ENCODE results near the gene MS4A14. TPM values are rescaled to one million over a fixed set of nuclear protein-coding genes. Genes with fewer than 3 reads are reported as not detected.

MS4A14 gene
- polyA plus RNA-seq, 12 donors = 0.16 to 0.94 (median 0.44) TPM; not detected in 2

Other genes with a start within 250 kb of the MS4A14 start
- 10 to 100 TPM in 11 of 12 donors, not detected in 1; 12.5 to 37.5 (median 26.6) TPM for gene MS4A6A, start 213.4 kb upstream of the MS4A14 start, polyA plus RNA-seq (ENCODE audit: insufficient read length in 12 of 12)
- gene MS4A4E, start 153.3 kb upstream of the MS4A14 start, polyA plus RNA-seq (ENCODE audit: insufficient read length in 12 of 12) = 1 to 10 TPM in 8 of 12 donors, under 1 TPM in 2, not detected in 2; 0.76 to 2.6 (median 1.4) TPM
- gene MS4A4A, start 115.8 kb upstream of the MS4A14 start, polyA plus RNA-seq (ENCODE audit: insufficient read length in 12 of 12) = 10 to 100 TPM in 7 of 12 donors, 1 to 10 TPM in 3, not detected in 2; 5.6 to 18.5 (median 13.1) TPM
- gene MS4A6E, start 69.2 kb upstream of the MS4A14 start, polyA plus RNA-seq (ENCODE audit: insufficient read length in 12 of 12) = not detected
- gene MS4A7, start 17.9 kb upstream of the MS4A14 start, polyA plus RNA-seq (ENCODE audit: insufficient read length in 12 of 12) = 10 to 100 TPM in 6 of 12 donors, 1 to 10 TPM in 5, not detected in 1; 4.5 to 22.5 (median 10.4) TPM
- gene MS4A5, start 33.1 kb downstream of the MS4A14 start, polyA plus RNA-seq (ENCODE audit: insufficient read length in 12 of 12) = not detected
- 10 to 100 TPM in 1 of 12 donors, 1 to 10 TPM in 1, under 1 TPM in 7, not detected in 3; 0.18 to 17.6 (median 0.80) TPM for gene MS4A1, start 59.4 kb downstream of the MS4A14 start, polyA plus RNA-seq (ENCODE audit: insufficient read length in 12 of 12)
- gene MS4A12, start 96.3 kb downstream of the MS4A14 start, polyA plus RNA-seq (ENCODE audit: insufficient read length in 12 of 12) = not detected
- gene MS4A13, start 118.9 kb downstream of the MS4A14 start, polyA plus RNA-seq (ENCODE audit: insufficient read length in 12 of 12) = not detected